K562 (cell line): Measurements from ENCODE around the gene CEP20.

Source experiments
- EP300 ChIP-seq: IDR thresholded peaks from 2 replicates; pipeline ENCODE4 v1.6.1; 2012; ENCODE audit warnings: low read length, improper control_type of control experiment
- EZH2 ChIP-seq: IDR thresholded peaks from 2 replicates; pipeline ENCODE4 v1.6.1; 2012; ENCODE audit warnings: low read depth, mild to moderate bottlenecking, inconsistent platforms, low read length, borderline replicate concordance
- MAZ ChIP-seq, 2 experiments: fragments of 450-650 bp in 1 of 2; sonication (generic) in 1 of 2; formaldehyde crosslinking; IDR thresholded peaks in 1 of 2; conservative IDR thresholded peaks in 1 of 2; 2 replicates each; pipeline versions ENCODE4 v1.4.0 to v1.5.0; 2020; ENCODE audit warnings: mild to moderate bottlenecking in 1 of 2, missing genetic modification reagents in 1 of 2
- NFE2 ChIP-seq: IDR thresholded peaks from 2 replicates; pipeline ENCODE4 v1.6.1; 2014; ENCODE audit warnings: antibody characterized with exemption, low read depth
- NR2F6 ChIP-seq: fragments of 450-650 bp; formaldehyde crosslinking; IDR thresholded peaks from 2 replicates; pipeline ENCODE4 v1.4.0; 2020; ENCODE audit warnings: mild to moderate bottlenecking
- SREBF1 ChIP-seq: fragments of 150-350 bp; IDR thresholded peaks from 2 replicates; pipeline ENCODE4 v1.6.1; 2014; ENCODE audit warnings: antibody characterized with exemption, low read depth, low read length, borderline replicate concordance
- STAT5B ChIP-seq: fragments of 250-450 bp; sonication (Bioruptor Pico); IDR thresholded peaks from 2 replicates; pipeline ENCODE4 v1.8.0; 2021; ENCODE audit warnings: mild to moderate bottlenecking, inconsistent platforms
- ZBTB33 ChIP-seq: sonication (generic); formaldehyde crosslinking; IDR thresholded peaks from 2 replicates; pipeline ENCODE4 v1.8.1; 2023; ENCODE audit warnings: mild to moderate bottlenecking, missing genetic modification reagents
- TF ChIP-seq, protein P1 (sequence below), 3 experiments: IDR thresholded peaks in 2 of 3; conservative IDR thresholded peaks in 1 of 3; 2 replicates each; pipeline ENCODE4 v1.5.1; 2011 to 2012; ENCODE audit warnings: low read length in 3 of 3, mild to moderate bottlenecking in 3 of 3, control low read depth in 2 of 3, improper control_type of control experiment in 1 of 3, inconsistent platforms in 1 of 3, low read depth in 1 of 3, mixed read lengths in 1 of 3, moderate library complexity in 1 of 3; ENCODE audit not compliant: insufficient read depth in 2 of 3
- TF ChIP-seq, protein P2 (sequence below): conservative IDR thresholded peaks from 2 replicates; pipeline ENCODE4 v1.6.1; 2011; ENCODE audit warnings: low read depth, mild to moderate bottlenecking, low read length; ENCODE audit not compliant: control insufficient read depth

- no peak for TF ChIP-seq EP300
- TF ChIP-seq, protein P1, sequence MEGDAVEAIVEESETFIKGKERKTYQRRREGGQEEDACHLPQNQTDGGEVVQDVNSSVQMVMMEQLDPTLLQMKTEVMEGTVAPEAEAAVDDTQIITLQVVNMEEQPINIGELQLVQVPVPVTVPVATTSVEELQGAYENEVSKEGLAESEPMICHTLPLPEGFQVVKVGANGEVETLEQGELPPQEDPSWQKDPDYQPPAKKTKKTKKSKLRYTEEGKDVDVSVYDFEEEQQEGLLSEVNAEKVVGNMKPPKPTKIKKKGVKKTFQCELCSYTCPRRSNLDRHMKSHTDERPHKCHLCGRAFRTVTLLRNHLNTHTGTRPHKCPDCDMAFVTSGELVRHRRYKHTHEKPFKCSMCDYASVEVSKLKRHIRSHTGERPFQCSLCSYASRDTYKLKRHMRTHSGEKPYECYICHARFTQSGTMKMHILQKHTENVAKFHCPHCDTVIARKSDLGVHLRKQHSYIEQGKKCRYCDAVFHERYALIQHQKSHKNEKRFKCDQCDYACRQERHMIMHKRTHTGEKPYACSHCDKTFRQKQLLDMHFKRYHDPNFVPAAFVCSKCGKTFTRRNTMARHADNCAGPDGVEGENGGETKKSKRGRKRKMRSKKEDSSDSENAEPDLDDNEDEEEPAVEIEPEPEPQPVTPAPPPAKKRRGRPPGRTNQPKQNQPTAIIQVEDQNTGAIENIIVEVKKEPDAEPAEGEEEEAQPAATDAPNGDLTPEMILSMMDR (IDR thresholded peaks at IDR 0.05 in 2 of 3, conservative IDR thresholded peaks at IDR 0.05 in 1 of 3; ENCODE audit: insufficient read depth in 2 of 3, low read depth in 1 of 3, low read length in 3 of 3) = no peak
- TF ChIP-seq NR2F6 (CRISPR knock-in tag) = no peak
- no peak for TF ChIP-seq STAT5B (CRISPR knock-in tag)
- TF ChIP-seq EZH2 = no peak
- TF ChIP-seq SREBF1 = no peak
- TF ChIP-seq NFE2 = no peak
- TF ChIP-seq MAZ (CRISPR knock-in tag; conservative IDR thresholded peaks at IDR 0.05 in 1 of 2, IDR thresholded peaks at IDR 0.05 in 1 of 2) = no peak
- TF ChIP-seq, protein P2, sequence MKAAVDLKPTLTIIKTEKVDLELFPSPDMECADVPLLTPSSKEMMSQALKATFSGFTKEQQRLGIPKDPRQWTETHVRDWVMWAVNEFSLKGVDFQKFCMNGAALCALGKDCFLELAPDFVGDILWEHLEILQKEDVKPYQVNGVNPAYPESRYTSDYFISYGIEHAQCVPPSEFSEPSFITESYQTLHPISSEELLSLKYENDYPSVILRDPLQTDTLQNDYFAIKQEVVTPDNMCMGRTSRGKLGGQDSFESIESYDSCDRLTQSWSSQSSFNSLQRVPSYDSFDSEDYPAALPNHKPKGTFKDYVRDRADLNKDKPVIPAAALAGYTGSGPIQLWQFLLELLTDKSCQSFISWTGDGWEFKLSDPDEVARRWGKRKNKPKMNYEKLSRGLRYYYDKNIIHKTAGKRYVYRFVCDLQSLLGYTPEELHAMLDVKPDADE = no peak
- no peak for TF ChIP-seq ZBTB33 (CRISPR knock-in tag)
These were observed 39.0 kb downstream of the CEP20 start for GRCh38 chr16:15849209-15849981.
